HG03159 (cell line): ENCODE results near the gene ARMC9.
"Not testable (repeated sequence)": the region's sequence is repeated elsewhere in the genome, so short reads cannot be mapped to it uniquely, and the experiment has no call there.

Source experiments
- ATAC-seq: cut with Tn5 transposase; IDR thresholded peaks from one replicate; pipeline ENCODE4 v1.9.1; 2021; ENCODE audit warnings: mild to moderate bottlenecking, moderate library complexity; ENCODE audit not compliant: unreplicated experiment

Gene ARMC9

DNA sequence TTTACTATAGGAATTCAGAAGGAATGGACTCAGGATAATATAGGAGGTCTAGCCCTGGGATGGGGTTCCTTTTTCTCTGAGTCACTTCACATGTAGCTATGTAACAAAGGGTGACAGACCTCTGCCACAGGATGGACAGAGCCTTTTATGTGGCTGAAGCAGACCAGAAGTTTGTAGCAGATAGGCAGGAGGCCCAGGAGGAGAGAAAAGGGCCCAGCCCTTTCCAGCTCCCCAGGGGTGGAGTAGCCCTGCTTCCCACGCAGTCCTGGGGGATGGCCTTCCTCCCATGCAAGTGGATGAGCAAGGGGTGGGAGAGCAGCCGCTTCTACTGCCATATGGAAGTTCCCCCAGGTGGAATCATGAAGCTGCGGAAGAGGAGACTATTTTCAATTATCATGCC lies 40.3 kb downstream of the ARMC9 start:
- ATAC-seq: no peak

DNA sequence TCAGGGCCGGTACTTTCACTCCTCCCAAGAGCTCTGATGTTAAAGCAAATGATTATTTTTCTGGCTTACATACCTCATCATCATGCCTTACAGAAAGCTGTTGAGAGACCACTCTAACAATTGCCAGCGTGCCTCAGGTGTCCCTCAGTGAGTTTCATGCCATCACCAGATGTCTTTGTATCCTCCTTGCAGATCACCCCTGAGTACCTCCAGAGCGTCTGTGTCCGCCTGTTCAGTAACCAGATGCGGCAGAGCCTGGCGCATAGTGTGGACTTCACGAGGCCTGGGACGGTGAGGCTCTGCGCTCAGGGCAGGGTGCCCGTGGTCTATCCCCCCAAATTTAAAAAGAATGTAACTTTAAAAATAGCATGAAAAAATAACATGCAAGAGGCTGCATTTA lies 41.3 kb downstream of the ARMC9 start:
- ATAC-seq: no peak

DNA sequence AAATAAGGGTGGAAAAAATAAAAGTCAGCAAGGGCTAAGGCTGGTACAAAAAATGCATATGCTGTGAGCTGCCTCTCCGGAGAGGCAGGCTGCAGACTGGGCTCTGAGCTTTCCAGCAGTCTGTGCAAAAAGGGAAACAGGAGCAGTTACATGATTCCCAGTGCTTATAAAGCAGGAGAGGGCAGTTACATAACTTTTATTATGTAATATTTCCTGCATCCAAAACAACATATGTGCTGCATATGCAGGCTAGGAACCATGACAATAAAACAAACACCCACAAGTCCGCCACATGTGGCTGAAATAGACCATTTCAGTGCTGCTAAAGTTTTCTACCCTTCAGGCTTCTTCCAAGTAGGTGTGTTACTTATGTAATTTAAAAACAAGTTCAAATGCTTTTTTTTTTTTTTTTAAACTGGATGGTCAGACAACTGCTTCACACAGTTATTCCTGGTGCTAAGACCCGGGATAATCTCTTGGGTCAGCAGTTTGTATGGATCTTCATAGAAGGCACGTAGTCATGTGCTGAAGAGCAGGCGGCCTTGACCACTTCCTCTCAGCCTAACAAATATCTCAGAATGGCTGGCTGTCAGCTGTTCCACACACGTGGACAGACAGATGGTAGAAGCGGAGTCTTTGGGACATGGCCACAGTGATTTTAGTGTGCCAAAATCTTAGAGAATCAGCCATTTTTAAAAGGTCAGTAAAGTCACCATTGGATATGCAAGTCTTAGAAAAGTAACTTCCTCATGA lies 43.5 kb downstream of the ARMC9 start:
- no peak for ATAC-seq

DNA sequence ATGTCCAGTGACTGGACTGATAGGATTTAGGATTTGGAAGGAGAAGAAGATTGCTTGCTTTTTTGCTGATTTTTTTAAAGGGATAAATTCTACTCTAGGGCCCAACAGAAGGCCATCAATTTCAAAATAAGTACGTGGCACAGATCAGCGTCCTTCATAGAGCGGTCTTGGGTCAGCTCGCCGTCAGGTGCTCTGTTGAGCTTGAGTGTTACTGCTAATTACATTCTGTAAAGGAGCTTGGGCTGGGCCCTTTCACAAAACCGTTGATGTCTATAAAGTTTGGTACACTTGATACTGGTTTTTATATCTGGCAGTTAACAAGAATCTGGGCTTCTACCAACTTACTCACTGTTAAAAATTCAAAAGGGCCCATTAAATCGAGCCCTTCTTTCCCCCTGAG lies 45.4 kb downstream of the ARMC9 start:
- ATAC-seq: no peak

DNA sequence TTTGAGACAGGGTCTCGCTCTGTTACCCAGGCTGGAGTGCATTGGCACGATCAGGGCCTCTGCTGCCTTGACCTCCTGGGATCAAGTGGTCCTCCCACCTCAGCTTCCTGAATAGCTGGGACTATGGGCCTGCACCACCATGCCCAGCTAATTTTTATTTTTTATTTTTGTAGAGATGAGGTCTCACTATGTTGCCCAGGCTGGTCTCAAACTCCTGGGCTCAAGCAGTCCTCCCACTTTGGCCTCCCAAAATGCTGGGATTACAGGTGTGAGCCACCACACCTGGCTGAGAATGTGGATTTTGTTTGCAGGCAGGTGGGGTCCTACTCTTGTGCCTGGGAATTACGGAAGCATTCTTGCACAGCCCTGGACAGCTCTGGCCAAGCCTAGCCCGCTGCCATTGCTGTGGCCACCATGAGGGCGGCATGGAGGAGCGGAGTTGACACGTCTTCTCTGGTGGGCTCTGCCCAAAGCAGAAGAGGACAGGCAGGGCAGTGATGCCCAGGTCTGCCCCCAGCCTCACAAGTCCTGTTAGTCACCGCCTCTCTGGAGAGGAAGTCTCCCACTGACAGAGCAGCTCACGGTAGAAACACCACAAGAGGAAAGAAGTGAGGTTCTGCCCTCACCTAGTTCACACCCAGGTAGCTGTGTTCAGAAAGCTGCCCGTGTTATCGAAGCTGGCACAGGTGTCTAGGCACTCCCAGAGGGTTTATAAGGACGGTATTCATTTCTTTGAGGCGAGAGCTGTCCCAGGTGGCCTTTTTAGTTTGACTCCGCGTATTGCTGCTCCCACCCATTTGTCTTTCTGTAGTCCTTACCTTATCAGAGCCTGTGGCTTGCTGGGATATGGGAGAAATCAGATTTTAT lies 46.2 kb downstream of the ARMC9 start:
- no peak for ATAC-seq

DNA sequence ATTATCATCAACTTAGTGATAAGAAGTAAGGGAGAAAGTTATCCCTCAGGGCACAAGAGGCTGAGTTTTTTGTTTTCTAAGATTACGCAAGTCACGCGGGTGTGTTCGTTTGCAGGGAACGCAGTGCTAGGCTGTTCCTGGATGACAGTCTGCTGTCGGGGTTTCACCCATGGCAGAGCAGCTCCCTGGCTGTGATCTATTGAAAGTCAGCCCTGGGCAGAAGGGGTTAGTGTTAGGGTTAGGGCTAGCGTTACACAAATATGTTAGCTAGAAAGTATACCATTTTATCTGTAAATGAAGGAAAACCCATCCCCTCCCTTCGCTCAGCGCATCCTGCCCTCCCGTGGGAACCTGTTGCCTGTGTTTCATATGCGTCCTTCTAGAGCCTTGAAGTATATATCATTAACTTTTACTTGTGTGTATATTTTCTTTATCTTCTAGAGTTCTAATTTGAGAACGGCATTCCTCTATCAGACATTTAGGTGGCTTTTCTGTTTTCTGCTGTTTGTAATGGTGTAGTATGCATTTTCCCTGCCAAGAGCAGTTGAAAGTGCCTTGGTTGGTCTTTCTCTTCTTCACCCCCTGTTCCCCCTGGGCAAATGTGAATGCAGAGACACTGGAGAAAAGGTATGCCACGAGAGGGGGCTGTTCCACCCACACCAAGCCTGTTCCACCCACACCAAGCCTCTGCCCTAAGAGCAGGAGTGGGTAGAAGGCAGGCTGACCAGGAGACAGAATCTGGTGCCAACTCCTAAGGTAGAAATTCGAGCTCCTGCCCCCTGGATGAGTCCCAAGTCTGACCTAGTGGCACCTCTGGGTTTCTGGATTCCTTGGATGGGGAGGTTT lies 47.0 kb downstream of the ARMC9 start:
- no peak for ATAC-seq

DNA sequence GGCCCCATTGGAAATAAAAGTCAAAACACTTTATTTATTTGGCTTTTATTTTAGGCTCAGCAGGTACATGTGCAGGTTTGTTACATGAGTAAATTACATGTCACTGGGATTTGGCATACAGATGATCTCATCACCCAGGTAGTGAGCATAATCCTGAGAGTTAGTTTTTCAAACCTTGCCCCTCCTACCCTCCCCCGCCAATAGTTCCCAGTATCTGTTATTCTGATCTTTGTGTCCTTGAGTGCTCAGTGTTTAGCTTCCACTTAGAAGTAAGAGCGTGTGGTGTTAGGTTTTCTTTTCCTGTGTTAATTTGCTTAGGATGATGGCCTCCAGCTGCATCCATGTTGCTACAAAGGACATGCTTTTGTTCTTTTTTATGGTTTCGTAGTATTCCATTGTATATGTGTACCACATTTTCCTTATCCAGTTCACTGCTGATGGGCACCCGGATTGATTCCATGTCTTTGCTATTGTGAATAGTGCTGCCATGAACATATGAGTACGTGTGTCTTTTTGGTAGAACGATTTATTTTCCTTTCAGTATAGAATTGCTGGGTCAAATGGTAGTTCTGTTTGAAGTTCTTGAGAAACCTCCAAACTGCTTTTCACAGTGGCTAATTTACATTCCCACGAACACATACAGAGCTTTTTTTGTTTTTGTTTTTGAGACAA lies 47.9 kb downstream of the ARMC9 start:
- ATAC-seq: no peak

DNA sequence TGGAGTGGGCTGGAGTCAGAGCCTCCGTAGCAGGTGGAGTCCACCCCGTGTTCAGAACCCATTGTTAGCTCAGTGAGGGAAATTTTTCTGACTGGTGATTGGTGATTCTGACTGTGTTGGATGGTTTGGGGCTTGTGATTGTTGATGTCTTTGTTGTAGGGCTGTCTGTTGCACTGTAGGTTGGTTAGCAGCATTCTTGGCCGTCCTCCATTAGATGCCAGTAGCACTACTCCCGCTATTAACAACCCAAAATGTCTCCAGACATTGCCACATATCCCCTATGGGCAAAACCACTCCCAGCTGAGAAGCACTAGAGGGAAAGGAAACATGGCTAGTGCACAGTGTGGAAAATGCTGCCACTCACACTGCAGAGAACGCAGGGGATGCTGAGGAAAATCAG lies 51.7 kb downstream of the ARMC9 start:
- no peak for ATAC-seq

DNA sequence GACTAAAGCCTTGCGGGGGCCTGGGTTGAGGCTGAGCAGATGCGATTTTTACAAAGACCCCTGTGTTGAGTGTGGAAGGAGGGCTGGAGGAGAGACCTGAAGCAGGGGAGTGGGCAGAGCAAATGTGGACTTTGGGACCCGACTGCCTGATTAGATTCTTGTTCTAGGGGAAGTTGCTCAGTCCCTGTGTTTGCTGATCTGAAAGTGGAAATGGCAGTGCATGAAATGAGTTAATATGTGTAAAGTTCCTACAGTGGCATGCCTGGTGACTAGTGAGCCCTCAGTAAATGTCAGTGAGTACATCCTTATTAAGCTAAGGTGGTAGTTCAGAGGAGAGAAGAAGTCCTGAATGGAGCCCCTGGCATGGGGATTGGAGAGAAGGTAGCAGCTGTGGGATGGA lies 52.3 kb downstream of the ARMC9 start:
- no peak for ATAC-seq

DNA sequence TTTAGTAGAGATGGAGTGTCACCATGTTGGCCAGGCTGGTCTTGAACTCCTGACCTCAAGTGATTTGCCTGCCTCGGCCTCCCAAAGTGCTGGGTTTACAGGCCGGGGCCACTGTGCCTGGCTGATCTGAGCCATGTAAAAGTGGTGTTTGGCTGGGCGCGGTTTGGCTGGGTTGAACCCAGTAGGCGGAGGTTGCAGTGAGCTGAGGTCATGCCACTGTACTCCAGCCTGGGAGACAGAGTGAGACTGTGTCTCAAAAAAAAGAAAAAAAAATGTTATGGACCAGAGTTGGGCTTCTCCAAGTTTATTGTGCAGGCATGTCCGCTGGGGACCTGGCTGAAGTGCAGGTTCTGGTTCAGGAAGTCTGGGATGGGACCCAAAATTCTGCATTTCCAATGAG lies 54.9 kb downstream of the ARMC9 start:
- ATAC-seq: not testable (repeated sequence)

DNA sequence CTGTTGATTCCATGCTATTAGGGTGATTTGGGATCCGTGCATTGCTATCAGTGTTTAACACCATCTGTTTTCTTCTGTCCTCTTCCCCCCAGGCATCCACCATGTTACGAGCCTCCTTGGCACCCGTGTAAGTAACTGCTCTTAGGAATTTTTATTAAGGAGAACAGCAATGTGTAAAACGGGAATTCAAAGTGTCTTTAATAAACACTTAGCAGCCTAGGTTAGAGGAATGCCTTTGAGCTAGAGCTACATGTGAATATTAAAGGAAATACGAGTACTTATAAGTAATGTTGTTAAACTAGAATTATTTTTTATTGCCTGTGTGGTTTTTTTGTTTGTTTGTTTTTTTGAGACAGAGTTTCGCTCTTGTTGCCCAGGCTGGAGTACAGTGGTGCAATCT lies 58.1 kb downstream of the ARMC9 start:
- ATAC-seq: no peak

DNA sequence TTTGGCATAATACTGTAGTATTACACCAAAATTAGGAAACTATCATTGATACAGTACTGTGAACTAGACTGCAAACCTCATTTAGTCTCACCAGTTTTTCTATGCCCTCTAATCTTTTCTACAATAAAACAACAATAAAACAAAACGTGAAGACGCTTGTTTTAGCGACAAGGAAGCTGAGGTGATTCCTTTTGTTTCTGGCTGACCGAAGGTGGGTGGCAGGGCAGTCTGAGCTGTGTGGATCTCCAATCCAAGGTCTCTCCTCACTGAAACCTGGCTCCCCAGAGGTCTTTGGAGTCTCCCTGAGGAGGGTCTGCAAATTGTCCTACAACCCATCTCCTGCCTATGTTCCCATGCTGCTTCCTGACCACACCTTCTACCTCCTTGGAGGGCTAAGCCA lies 59.3 kb downstream of the ARMC9 start:
- no peak for ATAC-seq

DNA sequence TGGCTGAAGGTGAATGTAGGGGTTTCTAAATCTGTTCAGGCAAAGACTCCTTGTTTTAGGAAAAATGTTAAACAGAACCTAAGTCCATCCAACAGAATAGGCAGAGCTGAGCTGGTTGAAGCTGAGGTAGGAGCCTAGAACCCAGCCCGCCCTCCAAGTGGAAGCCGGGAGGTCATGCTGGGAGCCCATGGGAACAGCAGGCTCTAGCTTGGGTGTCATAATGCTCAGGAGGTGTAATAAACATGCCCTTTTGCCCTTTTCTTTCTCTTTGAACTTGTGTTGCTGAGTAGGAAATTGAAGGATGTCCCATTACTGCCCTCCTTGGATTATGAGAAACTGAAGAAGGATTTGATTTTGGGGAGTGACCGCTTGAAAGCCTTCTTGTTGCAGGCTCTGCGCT lies 60.3 kb downstream of the ARMC9 start:
- no peak for ATAC-seq

DNA sequence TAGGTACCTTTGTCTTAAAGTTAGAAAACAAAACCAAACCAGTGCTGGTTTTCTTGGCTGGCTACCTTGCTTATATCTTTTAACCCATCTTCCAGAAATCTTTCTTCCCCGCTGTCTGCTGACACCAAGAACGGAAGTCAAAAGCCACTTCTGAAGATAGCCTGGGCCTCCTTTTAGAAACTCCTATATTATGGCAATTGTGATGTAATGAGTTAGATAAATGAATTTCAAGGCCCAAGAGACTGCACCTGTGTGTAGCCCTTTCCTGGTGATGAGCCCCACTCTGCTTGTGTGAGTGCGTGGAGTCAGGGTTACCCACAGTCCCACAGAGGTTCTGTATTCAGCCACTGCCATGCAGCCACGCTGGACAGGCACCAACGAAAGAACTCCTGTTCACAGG lies 60.7 kb downstream of the ARMC9 start:
- no peak for ATAC-seq

DNA sequence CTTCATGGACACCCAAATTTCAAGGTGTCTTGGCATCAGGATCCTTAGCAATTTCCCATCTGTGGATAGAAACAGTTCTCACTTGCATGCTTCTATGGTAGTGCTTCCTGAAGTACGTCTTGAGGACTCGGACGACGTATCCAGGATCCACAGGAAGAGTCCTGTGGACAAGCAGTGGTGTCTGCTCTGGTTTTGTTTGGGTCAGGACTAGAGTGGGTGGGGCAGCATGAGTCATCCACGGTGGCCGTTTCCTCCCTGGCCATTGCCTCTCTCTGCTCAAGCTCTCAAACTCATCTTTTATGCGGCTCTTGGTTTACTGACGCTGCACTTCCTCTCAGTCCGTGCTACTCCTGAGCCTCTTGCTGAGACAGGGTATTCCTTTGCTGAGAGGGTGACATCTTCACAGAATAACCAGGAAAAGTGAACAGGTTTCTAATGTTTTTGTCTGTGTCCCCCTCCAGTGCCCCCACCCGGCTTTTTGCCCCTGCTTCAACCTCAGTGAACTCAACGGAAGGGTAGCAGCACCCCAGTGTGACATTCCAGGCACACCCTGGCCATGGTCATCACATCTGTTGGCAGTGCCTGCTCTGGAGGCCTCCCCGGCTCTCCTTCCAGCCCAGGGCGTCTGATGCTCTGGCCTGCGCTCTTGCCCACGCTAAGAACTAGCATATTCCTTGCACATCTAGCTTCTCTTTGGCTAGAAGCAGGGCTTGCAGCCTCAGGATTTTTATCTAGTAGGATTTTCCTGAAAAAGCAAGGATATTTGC lies 62.2 kb downstream of the ARMC9 start:
- no peak for ATAC-seq

DNA sequence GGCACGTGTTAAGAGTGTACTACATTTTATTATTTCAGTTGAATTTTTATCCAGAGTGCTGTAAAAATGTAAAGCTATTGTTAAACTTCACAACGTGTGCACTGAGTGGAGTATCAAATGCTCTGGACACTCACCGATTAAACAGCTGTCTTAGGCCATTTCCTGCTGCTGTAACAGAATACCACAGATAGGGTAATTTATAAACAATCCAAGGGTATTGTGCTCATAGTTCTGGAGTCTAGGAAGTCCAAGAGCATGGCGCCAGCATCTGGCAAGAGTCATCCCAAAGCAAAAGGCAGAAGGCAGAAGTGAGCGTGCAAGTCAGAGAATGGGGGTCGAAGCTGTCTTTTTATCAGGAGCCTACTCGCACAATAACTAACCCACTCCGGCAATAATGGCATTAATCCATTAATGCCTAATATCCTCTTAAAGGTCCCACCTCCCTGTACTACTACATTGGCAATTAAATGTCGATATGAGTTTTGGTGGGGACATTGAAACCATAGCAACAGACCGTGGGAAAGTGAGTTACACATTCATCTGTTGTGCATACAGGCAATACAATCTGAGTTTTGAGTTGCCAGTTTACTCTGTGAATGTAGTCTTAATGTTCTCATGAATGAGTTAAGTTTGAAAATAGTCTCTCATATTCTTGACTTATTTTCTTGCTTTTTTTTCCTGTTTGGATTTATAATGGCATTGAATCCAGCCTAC lies 64.8 kb downstream of the ARMC9 start:
- no peak for ATAC-seq

DNA sequence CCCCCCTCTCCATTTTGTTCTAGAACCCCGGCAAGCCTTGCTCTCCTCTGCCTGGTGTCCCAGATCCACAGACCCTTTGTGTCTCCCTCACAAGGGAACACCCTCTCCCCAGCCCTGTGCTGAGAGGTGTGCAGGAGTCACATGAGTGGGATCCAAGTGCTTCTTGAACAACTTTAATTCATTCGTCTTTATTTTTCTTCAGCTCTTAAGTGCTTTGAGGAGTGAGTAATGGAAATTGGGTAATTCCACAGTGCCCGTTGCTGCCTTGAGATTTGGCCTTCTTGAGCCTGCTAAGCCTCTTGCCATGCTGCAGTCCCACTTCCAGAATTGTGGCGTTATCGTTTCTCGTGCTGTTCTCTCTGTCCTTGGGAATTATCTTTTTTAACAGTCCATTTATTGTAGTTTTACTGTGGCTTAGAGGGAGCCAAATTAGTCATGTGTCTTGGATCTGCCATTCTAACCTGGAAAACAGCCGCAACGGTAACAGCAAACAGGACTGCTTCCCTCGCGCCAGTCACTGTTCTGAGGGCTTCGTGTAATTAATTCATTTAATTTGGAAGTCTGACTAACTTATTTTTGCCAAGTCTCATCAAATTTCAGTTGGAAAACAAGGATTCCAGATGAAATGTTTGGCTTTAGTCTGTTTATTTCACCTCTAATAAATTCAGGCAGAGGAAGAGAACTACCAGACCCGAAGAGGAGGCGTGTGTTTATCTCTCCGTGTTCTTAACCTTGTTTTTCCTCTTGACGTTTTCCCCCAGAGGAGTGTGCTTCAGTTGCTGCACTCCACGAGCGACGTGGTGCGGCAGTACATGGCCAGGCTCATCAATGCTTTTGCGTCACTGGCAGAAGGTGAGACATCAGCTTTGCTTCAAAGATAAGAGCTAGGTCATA lies 72.0 kb downstream of the ARMC9 start:
- no peak for ATAC-seq

DNA sequence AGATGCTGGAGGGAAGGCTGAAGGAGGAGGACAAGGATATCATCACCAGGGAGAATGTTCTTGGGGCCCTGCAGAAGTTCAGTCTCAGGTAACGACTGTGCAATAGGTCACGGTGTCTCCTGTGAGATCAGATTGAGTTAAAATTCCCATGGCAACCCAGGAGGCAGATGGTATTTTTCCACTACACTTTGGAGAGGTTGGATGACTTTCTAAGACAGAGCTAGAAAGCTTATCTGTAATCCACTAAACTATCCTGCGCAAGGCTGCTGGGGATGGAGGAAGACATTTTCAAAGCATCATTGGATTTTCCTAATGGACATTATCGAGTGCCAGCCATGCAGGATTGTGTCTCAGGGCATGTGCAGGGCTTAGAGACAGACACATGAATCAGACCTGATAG lies 74.6 kb downstream of the ARMC9 start:
- ATAC-seq: no peak

DNA sequence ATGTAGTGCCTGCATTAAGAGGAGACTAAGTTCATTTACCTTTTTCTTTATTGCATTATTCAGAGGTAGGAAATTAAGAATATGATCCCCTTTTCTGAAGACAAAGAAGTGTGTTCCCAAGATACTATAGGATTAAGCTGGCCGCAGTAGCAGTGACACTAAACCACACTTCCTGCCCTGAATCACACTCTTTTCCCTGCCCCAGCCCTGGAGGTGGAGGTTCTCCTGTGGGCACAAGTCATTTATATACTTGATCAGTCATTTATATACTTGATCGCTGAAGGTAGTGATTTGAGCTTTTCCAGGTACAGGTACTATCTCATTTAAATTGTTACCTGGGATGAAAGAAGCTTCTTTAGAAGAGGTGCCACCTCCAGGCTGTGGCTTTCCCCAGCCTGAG lies 78.6 kb downstream of the ARMC9 start:
- no peak for ATAC-seq
